Activated CD4-positive, CD25-positive, alpha-beta regulatory T cell (primary cell): ENCODE results near the gene HOXA3.

ENCODE experiments used
- DNase-seq, 4 experiments: peaks; one replicate each; lab custom pipeline; 2025; lab: John Stamatoyannopoulos, UW

Gene HOXA3

GRCh38 chr7:27114881-27115220, 37.5 kb downstream of the HOXA3 start:
- DNase-seq, result no peak

- DNase-seq, result no peak
These were observed 38.2 kb downstream of the HOXA3 start for GRCh38 chr7:27113991-27114769.

DNA sequence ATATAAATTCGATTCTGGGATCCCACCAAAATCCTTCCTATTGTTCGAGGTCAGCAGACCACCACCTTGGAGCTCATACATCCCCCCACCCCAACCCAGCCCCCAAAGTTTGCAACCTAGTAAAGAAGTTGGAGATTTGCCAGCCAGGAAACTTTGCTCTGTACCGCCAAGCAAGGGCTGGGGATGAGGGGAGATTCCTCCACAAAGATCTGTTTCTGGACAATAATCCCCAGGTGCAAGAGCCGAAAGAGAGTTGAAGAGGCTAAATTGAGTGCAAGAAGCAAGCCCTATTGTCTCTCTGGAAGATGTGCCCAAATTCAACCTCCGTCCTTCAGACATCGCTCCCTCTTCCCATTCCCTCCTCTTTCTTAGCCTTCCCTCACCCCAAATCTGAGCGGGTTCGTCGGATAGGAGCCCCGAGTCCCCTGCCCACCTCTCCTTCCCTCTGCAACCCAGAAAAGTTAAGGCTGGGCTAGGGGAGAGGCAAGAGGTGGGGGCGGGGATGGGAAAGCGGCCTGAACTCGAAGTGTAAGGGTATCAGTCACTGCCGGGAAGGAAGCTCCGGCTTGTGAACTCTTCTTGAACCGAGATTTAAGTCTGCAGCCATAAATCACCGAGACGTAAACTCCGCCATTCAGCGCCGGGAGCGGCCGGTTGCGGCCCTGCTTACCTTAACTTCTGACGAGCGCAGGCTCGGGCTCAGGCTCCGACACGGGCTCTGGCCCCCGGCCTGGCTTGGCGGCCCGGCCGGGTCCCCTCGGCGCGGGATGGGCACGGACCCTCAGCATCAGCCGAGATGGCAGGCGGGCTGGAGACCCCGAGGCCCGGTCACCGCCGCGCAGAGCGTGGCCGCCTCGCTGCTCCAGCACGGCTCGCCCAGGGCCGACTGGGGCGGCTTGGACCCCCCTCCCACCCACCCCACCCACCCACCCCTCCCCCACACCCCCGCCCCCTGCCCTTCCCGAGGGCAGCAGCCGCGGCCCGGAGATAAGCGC, 39.1 kb downstream of the HOXA3 start:
- no peak for DNase-seq

DNA sequence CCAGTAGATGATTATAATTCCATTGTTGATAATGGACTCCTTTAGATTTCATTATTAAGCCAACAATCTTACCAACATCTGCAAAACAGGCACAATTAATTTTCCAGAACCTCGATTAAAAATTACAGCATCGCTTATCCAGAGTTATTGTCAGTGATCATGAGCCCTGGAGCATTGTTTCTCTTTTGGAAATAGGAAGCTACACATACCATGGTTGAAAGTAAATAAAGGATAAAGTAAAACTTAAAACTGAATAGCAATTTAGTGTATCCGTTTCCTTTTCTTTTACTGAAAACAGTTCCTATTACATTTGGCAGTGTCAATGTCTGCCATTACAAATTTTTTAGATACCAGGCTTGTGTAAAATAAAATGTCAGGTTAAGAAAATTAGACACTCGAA, 40.0 kb downstream of the HOXA3 start:
- no peak for DNase-seq

GRCh38 chr7:27111751-27112277, 40.6 kb downstream of the HOXA3 start:
- no peak for DNase-seq

- no peak for DNase-seq
These were observed 41.2 kb downstream of the HOXA3 start for GRCh38 chr7:27111042-27111750.

- DNase-seq, result no peak
These were observed 42.0 kb downstream of the HOXA3 start for GRCh38 chr7:27110186-27111031.

GRCh38 chr7:27109466-27110185, 42.8 kb downstream of the HOXA3 start:
- no peak for DNase-seq

DNA sequence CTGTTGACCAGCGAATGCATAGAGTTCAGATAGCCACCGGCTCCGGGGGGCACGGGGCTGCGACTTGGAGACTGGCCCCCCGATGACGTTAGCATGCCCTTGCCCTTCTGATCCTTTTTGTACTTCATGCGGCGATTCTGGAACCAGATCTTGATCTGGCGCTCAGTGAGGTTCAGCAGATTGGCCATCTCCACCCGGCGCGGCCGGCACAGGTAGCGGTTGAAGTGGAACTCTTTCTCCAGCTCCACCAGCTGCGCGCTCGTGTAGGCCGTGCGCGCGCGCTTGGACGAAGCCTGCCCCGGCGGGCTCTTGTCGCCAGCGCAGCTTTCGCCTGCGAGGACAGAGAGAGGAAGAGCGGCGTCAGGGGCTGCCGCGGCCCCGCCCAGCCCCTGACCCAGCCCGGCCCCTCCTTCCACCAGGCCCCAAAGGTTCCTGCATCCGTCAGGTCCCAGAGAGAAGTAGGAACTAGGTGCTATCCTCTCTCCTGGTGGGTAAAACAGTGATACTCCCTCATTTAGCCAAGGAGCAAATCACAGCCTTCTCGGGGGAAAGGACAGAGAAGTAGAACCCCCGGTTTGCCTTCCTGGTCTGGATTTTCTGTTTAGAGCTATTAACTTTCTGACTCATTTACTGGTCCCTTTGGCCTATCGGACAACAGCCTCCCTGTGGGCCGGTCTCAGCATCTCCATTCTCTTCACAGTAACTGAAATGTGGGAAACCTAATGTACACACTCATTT, 43.8 kb downstream of the HOXA3 start:
- DNase-seq, result no peak

DNA sequence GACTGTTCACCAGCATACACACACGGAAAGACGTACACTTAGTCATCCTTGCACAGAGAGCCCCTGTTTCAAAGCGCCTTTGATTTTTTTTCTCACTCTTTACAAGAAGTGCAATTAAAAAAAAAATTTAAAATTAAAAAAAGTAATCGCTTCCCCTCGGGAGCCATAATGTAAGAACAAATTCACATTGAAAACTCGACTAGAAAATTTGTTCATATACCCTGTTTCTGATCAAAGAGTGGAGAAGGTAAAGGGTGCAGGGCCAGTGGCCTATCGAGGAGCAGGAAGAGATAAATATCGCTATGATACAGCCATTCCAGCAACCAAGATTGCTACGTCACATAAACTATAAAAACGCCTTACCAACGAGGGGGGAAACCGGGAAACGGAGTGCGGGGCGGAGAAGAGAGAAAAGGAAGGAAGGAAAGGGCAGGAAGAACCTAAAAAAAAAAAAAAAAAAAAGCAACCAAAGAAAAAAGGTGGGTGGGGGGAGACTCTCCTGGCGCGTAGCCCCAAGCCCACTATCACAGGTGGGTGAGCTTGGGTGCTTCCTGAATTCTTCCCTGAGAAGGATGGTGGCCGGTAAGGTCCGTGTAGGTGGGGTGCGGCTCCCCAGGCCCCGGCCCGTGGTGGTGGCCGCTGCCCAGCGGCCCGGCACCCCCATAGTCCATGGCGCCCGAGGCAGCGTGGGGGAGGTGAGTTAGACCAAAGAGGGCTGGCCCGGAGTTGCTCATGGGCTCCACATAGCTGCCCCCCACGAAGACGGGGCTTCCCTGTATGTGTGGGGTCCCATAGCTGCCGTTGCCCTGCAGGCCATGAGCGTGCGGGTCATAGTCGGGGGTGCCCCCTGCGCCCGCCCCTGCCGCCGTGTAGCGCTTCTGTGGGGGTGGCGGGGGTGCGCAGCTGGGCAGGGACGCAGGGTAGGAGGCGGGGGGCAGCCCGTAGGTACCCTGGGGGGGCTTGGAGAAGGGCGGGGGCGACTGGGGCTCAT, 44.7 kb downstream of the HOXA3 start:
- no peak for DNase-seq

GRCh38 chr7:27106901-27107240, 45.5 kb downstream of the HOXA3 start:
- no peak for DNase-seq

- no peak for DNase-seq
These were observed 46.0 kb downstream of the HOXA3 start for GRCh38 chr7:27106181-27106900.

GRCh38 chr7:27105301-27106031, 46.9 kb downstream of the HOXA3 start:
- DNase-seq, result no peak

DNA sequence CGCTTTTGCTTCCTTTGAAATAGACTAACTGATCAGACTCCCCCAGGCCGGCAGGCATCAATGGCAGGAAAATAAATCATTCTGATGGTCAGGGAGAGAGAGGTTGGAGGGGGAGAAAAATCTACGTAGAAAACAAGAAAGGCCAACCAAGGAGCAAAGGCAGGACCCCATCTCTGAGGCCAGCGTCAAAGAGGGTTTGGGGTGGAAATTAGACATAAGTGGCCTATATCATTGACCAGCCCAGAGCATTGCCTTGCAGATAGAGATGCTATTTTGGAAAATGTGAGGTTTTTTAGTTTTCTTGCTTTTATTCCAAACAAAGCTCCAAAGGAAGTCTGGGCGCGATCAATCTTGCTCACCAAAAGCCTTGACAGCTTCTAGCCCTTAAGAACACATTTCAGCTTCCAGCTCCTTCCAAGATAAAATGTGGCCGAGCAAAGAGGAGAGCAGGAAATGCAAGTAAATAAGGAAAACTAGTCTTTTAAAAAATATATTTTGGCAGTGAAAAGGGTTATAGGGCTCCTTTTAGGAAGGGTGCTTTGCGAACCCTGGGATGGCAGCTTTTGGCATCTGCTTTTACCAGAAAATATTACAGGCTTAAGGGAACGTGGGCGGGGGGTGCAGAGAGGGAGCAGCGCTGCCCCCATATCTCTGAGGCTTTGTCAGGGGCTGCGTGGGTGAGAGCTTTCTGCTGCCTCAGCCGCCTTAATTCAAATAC, 47.9 kb downstream of the HOXA3 start:
- DNase-seq, result no peak

DNA sequence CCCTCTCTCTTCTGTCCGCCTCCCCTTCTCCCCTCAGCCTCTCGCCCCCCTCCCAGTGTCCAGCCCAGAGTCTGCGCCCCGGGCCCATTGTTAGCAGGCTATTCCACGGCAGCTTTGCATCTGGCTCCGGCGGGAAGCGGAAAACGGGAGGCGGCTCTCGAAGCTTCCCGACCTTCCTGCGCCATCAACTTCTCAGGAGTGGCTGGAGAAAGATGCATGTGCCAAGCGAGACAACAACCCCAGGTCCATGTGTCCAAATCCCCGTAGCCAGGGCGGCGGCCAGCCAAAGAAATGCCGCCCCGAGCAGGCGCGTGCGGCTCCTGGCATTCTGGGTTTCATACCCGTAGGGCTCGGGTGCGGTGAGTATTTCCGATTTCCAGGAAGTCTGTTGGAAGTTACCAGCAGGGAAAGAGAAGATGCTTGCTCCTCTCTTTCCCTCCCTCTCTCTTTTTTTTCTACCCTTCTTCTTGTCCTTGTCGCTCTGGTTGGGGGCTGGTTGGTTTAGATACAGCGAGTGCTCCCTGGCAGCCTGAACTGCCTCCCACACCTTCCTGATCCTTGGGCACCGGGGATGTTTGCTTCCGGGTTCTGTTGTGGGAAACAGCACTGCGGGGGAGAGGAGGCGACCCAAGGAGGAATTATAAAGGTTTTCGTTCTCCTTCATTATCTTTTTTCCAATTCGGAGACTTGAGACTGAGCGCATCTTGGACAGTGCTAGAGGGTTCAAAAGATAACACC, 48.7 kb downstream of the HOXA3 start:
- DNase-seq, result no peak
